Measurements from ENCODE around the gene USP17L21.
"Not testable (repeated sequence)": the region's sequence is repeated elsewhere in the genome, so short reads cannot be mapped to it uniquely, and the experiment has no call there.

GRCh38 chr4:9214701-9215100, 48.0 kb upstream of the USP17L21 start:
- not testable (repeated sequence) for TF ChIP-seq CTCF (optimal IDR thresholded peaks at IDR 0.05 in 1 of 3, IDR thresholded peaks at IDR 0.05 in 1 of 3, conservative IDR thresholded peaks at IDR 0.05 in 1 of 3; ENCODE audit: extremely low read depth in 1 of 3, insufficient read depth in 2 of 3, low read length in 3 of 3); EZH2 (IDR thresholded peaks at IDR 0.05; ENCODE audit: low read length)

Measured in keratinocyte (primary cell).